Activated T-helper 17 cell treated with anti-CD3 and anti-CD28 coated beads, Interleukin-2, amount 50 U/mL, for 72 hours (primary cell): ENCODE results near the gene ATP11A. TPM values are rescaled to one million over a fixed set of nuclear protein-coding genes. Genes with fewer than 3 reads are reported as not detected.

Experiments
- ATAC-seq: fragments of 150-1000 bp; cut with Tn5 transposase; replicated peaks from 2 replicates; pipeline ENCODE4 v1.10.0; 2021; ENCODE audit warnings: mild to moderate bottlenecking, moderate library complexity
- H3K27ac Mint-ChIP-seq: one replicate; pipeline ENCODE4 v1.8.0; 2022; ENCODE audit warnings: mixed read lengths
- H3K27me3 Mint-ChIP-seq: one replicate; pipeline ENCODE4 v1.8.0; 2022; ENCODE audit warnings: mixed read lengths
- H3K36me3 Mint-ChIP-seq: one replicate; pipeline ENCODE4 v1.8.0; 2022; ENCODE audit warnings: low read depth, mild to moderate bottlenecking, mixed read lengths
- H3K4me1 Mint-ChIP-seq: one replicate; pipeline ENCODE4 v1.8.0; 2022; ENCODE audit warnings: mixed read lengths
- H3K4me3 Mint-ChIP-seq: one replicate; pipeline ENCODE4 v1.8.0; 2022; ENCODE audit warnings: mild to moderate bottlenecking, mixed read lengths
- H3K9me3 Mint-ChIP-seq: one replicate; pipeline ENCODE4 v1.8.0; 2022; ENCODE audit warnings: mixed read lengths
- total RNA-seq, 2 donors: library from RNA; stranded (reverse); gene quantifications; one replicate each; pipeline ENCODE4 v1.2.3, GENCODE V29; 2022

ATP11A gene
- total RNA-seq, 2 donors from 2014 or later: 39.7 to 48.6 TPM

DNA sequence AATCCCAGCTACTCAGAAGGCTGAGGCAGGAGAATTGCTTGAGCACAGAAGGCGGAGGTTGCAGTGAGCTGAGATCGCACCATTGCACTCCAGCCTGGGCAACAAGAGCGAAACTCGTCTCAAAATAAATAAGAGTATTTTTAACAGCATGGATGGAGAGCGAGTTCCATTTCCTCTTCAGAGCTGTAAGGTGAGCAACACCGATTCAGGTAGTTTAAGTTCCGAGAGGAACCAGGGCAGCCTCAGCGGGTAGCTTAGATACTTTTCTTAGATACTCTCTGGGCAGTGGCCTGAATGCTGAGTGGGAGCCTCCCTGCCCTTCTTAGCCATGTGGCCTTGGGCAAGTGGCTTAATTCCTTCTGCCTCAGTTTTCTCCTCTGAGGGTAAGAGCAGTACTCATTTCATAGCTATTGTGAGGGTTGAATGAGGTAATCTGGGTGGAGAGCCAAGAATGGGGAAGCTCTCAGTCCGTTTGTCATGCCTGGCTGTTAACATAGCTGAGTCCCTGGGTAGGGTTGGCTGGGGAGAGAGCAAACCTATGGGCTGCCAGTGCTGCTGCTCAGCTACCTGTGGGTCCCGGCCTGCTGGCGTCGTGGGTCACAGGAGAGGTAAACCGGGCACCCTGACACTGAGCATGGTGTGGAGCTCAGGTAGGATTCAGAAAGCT lies 4.1 kb downstream of the ATP11A start:
- no peak overlapping the region for H3K27ac Mint-ChIP-seq
- ATAC-seq: no peak
- no peaks in the 10 kb centered on the region for H3K27me3 Mint-ChIP-seq

DNA sequence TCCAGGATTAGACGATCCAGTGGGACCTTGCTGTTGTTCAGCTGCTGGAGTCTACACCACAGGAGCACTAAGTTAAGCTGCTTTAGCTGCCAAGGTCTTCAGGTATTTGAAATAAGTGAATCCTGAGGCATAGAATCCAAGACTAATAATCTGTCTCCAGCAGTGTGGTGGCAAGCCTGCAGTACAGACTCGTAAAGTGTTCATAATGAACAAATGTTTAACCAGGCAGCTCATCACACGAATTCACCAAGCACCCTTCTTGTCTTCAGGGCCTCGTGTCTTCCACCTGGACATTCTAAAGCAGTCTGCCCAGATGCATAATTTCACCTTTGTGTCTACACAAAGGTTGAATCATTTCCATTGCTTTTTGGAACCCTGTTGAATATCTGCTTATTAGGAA lies 5.3 kb downstream of the ATP11A start:
- Mint-ChIP-seq H3K36me3 (peaks cover 7% of the 10 kb centered on the region), H3K4me3 (no peak overlapping the region), H3K27ac (no peak overlapping the region), H3K27me3 (no peaks in the 10 kb centered on the region), H3K4me1 (peaks cover 27% of the 10 kb centered on the region), H3K9me3 (no peaks in the 10 kb centered on the region)
- ATAC-seq: no peak

More for the DNA sequence above, 4.1 kb downstream of the ATP11A start:
- peaks cover 28% of the 10 kb centered on the region for H3K4me1 Mint-ChIP-seq
- H3K36me3 Mint-ChIP-seq: peaks cover 7% of the 10 kb centered on the region
- H3K9me3 Mint-ChIP-seq: no peaks in the 10 kb centered on the region
- H3K4me3 Mint-ChIP-seq: no peak overlapping the region

DNA sequence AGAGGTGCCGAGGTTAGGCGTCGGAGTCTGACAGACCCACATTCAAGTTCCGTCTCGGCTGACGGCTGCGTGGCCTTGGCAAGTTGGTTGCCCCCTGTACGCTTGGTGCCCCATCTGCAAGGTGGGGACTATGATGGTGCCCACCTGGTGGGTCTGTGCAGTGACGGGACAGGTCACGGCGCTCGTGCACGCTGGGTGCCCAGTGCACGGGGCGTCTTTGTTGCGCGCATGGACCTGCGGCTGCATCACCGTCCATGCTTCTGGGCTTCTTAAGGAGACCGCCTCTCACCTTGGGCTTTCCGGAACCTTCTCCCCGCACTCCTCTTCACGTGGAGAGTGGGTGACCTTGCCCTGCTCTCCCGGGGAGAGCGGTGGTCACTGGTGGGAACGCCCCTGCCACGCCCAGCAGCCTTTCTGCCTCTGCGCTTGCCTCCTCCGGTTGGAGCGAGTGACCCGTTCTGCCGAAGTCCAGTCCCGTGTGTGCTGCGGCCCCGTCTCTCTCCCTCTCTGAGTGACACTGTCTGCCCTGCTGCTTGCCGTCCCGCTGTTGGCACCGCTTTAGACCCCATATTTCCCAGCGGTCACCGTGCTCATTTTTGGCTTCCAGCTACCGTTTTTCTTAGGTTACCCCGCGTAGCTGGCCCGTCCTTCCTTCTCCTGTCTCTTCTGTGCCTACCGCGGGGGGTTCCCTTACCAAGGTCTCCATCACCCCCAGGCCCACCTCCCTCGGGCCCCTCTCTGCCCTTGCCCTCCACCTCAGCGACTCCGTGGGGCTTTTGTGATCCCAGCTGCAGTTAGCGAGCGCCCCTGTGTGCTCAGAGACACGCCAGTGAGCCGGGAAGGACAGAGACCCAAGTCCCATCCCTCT lies 6.4 kb downstream of the ATP11A start:
- ATAC-seq: no peak
- no peak overlapping the region for H3K27ac Mint-ChIP-seq
- H3K4me1 Mint-ChIP-seq: peaks cover 27% of the 10 kb centered on the region
- no peak overlapping the region for H3K4me3 Mint-ChIP-seq
- no peaks in the 10 kb centered on the region for H3K27me3 Mint-ChIP-seq
- no peaks in the 10 kb centered on the region for H3K9me3 Mint-ChIP-seq
- H3K36me3 Mint-ChIP-seq: peaks cover 7% of the 10 kb centered on the region

DNA sequence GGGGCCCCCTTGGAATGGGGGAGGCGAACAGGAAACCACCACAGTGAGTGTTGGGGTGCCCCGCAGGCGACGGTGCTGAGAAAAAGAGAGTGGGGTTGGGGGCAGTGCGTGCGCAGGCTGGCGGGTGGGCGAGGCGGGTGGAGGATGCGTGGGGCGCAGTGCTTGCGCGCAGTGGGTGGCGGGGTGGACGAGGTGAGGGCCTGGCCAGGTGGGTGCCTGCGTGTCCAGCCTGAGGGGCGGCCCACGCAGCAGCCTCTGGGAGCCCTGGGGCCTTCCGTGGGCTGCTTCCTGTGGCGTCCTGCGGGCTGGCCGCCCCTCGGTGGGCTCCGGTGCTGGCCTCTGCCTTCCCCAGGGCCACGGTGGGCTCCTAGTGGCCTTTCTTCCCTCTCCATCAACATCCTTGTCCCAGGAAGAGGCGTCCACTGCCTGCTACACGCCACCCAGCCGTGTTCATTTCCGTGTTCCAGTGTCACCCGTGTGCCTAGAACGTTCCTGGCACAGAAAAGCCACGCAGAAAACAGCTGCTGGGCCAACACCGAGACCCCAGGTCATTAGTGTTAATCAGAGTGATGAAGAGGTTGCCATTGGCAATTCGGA lies 7.1 kb downstream of the ATP11A start:
- Mint-ChIP-seq H3K4me3 (no peak overlapping the region), H3K4me1 (peaks cover 22% of the 10 kb centered on the region), H3K27me3 (no peaks in the 10 kb centered on the region), H3K9me3 (no peaks in the 10 kb centered on the region), H3K36me3 (peaks cover 7% of the 10 kb centered on the region), H3K27ac (no peak overlapping the region)
- no peak for ATAC-seq

DNA sequence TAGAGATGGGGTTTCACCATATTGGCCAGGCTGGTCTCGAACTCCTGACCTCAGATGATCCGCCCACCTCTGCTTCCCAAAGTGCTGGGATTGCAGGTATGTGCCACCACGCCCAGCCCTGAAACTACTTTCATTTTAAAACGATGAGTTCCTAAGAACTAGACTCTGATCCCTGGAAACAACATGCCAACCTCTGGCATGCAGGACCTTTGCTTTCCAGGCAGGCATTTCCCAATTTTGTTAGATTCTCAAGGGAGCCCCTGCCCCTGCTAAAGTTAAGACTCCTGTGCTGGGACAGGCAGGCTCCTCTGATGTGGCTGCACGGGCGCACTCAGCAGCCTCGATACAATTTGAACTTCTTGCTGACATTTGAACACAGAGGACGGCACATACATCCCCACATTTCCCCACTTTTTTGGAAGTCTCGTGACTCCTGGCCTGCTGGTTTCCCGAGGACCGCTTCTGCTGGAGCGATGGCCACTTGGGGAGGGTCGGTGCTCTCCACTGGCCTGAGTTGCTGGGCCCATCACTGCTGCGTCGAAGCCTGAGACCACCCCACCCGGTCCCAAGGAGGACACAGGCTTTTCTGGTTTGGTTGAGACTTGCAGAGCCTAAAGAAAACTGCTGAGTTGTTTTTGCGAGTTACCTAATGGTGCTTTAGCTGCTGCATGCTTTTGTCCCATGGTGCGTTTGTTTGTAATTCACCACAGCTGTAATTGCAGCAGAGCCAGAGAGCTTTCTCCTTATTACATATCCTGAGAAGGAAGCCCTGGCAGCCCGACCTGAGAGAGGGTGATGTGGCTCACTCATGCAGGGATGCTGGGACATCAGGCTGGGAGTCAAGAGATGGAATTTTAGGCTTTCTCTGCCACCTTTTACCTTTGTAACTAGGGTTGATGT lies 8.2 kb downstream of the ATP11A start:
- H3K9me3 Mint-ChIP-seq: no peaks in the 10 kb centered on the region
- H3K4me3 Mint-ChIP-seq: no peak overlapping the region
- peaks cover 7% of the 10 kb centered on the region for H3K36me3 Mint-ChIP-seq
- peaks cover 16% of the 10 kb centered on the region for H3K4me1 Mint-ChIP-seq
- H3K27ac Mint-ChIP-seq: no peak overlapping the region
- ATAC-seq: no peak
- H3K27me3 Mint-ChIP-seq: no peaks in the 10 kb centered on the region

DNA sequence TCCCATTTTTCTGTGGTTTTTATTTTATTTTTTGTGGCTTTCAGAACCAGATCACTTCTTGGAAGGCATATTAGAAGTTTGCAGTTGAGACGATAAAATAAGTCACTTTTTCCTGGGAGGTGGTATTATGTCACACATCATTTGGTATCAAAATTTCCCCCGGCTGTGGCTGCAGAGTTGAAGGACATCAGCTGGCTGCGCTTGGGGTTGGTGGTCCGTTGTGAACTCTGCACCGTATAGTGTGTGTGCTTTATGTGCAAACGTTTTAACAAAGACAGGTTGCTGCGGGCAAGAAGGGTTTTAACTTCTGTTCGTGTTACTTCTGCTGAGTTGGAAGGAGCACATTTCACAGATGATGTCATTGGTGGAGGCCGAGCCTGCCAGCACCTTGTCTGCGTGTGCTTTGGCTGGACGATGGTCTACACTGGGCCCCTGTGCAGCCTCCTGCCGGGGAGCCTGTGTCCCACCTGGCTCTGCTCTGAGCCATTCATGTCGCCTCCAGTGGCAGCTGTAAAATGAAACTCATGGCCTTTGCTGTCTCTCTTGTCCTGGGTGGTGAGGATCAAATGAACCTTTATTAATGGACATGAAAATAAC lies 9.6 kb downstream of the ATP11A start:
- no peaks in the 10 kb centered on the region for H3K9me3 Mint-ChIP-seq
- no peak overlapping the region for H3K27ac Mint-ChIP-seq
- H3K27me3 Mint-ChIP-seq: no peaks in the 10 kb centered on the region
- no peak overlapping the region for H3K4me3 Mint-ChIP-seq
- H3K36me3 Mint-ChIP-seq: peaks cover 7% of the 10 kb centered on the region
- peaks cover 18% of the 10 kb centered on the region for H3K4me1 Mint-ChIP-seq
- ATAC-seq: no peak

DNA sequence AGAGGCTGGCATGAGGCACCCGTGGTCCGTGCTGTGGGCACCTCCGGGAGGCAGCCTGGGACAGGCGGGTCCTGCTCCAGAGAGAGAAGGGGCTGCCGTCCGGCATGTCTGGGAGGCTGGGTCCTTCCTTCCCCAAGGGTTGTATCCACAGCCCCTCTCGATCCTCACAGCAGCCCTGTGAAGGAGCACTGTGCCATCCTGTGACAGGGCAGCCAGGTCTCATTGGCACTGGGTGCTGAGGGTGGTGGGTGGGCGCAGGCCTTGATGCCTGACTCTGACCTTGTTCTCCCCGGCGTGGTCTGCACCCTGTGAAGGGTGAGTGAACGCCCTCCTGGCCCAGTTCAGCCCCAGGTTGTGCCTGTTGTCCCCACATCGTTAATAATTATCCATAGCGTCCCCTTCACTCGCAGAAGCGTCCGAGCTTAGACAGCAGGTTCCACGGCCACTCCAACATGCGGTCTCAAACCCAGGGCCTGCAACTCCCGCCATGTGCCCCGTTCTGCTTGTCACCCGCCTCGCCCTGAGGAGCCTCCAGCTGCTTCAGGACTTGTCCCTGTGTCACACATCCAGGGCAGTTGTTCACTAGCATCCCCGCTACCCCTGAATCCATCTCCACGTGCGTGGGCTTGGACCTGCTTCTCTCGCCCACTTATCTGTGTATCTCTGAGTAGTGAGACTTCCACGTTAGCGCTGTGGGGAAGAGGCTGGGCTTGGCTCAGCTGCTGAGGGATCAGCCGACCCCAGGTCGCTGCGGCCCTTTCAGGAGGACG lies 10.6 kb downstream of the ATP11A start:
- Mint-ChIP-seq H3K4me3 (no peak overlapping the region), H3K27ac (no peak overlapping the region), H3K36me3 (peaks cover 7% of the 10 kb centered on the region), H3K4me1 (peaks cover 19% of the 10 kb centered on the region), H3K27me3 (no peaks in the 10 kb centered on the region), H3K9me3 (no peaks in the 10 kb centered on the region)
- no peak for ATAC-seq

DNA sequence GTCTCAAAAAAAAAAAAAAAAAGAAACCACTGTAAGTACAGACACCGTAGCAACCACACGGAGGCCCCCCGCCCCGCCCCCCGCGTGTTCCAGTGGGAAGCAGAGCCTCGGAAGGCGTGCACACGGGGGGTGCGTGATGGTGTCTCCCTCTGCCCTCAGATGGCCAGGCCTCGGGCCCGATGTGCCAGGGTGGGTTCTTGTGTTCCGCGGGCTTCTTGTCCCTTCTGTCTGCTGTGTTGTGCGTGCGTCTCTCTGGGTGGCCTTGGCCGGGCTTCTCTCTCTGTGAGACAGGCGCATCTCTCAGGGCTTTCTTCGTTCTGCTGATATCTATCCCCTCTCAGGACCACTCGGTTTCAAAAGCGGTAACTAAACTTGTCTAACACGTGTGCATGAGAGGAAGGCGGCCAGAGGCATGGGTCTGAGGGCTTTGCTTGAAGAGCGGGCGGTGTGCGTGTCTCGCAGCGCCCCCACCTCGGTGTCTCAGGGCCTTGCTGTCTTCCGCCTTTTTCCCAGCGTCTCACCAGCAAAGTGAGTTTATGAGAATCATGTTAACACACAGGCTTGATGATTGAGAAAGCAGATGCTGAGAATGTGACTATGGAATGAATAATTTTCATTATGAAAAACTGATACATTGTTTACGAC lies 12.6 kb downstream of the ATP11A start:
- H3K27ac Mint-ChIP-seq: no peak overlapping the region
- H3K27me3 Mint-ChIP-seq: no peaks in the 10 kb centered on the region

DNA sequence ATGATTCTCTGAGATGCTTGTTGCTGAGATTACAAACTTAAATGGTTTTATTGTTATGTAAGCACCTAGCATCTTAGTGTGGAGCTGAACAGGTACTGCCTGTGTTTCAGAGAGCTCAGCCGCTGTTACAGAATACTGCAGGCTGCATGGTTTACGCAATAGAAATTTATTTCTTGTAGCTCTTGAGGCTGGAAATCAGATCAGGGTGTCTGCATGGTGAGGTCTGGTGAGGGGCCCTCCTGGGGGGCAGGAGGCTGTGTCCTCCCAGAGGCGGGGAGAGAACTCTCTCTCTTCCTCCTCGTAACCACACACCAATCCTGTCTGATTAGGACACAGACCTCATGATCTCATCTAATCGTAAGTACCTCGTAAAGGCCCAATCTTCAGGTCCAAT lies 13.1 kb downstream of the ATP11A start:
- ATAC-seq: no peak
- H3K4me1 Mint-ChIP-seq: peaks cover 28% of the 10 kb centered on the region
- no peaks in the 10 kb centered on the region for H3K9me3 Mint-ChIP-seq
- no peak overlapping the region for H3K27ac Mint-ChIP-seq
- H3K4me3 Mint-ChIP-seq: no peak overlapping the region
- no peaks in the 10 kb centered on the region for H3K27me3 Mint-ChIP-seq
- H3K36me3 Mint-ChIP-seq: peaks cover 3% of the 10 kb centered on the region

More for the DNA sequence above, 12.6 kb downstream of the ATP11A start:
- H3K4me1 Mint-ChIP-seq: peaks cover 28% of the 10 kb centered on the region
- no peak for ATAC-seq
- H3K9me3 Mint-ChIP-seq: no peaks in the 10 kb centered on the region
- no peak overlapping the region for H3K4me3 Mint-ChIP-seq
- peaks cover 7% of the 10 kb centered on the region for H3K36me3 Mint-ChIP-seq

DNA sequence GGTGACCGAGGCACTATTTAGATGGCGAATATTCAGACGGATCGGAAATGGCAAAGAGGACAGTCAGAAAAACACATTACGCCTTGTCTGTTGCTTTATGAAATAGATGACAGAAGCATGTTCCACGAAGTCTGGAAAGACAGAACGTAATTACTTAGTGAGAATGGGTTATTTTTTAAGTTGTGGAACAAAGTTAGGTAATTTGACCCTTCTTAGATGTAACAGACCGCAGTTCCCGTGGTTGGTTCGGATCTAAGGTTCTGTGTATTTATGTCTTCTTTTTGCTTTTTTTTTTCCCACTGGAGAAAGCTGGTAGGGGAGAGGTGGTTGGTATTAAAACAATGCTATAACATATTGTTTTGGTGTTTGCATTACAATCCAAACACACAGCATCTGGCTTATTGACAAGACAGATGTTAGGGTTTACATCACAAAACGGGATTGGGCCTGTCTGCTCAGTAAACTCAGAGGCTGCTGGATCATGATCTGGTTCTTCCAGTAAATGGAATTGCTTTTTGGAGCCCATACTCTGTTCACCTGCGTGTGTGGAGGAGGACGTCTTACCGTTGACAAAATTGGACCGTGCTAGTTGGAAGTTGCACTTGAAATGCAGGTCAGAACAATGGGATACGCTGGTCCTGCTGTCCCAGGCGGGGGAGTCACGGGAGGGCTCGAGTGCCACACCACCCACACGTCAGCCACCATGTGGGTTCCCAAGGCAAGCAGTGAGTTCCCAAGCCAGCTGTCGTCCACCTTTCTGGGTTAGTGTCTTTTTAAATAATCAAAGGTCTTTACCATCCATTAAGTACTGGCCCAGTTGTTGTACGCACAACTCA lies 13.8 kb downstream of the ATP11A start:
- ATAC-seq: no peak
- no peaks in the 10 kb centered on the region for H3K9me3 Mint-ChIP-seq
- H3K36me3 Mint-ChIP-seq: no peaks in the 10 kb centered on the region
- H3K4me3 Mint-ChIP-seq: peak overlapping the region; percentile 46
- H3K27ac Mint-ChIP-seq: peak overlapping the region; percentile 10
- peaks cover 28% of the 10 kb centered on the region for H3K4me1 Mint-ChIP-seq
- no peaks in the 10 kb centered on the region for H3K27me3 Mint-ChIP-seq

DNA sequence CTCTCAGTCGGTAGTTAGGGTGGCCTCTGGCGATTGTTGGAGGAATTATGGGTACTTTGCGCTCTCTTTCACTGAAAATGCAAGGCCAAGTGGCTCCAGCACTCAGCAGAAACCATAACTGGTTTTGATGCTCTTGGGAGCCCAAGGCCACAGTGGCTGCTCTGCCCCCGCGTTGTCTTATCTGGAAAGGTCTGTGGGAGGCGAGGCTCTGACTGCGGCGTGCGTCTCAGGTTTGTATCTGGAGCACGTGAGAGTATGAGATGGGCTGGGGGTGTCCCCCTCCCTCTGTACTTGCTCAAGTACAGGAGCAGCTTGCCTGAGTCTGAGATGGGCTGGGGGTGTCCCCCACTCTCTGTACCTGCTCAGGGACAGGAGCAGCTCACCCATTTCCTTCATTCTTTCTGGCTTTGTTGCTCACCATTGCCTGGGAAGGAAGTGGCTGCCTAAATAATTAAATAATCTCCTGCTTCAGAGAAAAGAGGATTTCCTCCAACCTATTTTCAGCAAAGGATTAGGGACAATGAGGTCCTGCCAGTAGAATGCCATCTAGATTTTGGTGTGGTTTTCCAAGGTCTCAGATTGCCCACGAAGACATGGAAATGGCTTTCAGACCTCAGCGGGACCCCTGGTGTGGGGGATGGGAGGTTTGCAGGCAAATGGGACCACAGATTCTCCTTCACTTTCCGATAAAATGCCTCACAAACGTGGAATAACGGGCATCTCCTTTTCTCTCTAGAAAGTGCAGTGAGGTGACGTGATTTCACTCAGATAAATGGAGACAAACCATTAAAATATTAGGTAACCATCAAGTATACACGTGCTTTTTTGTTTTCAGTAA lies 14.7 kb downstream of the ATP11A start:
- Mint-ChIP-seq H3K9me3 (no peaks in the 10 kb centered on the region), H3K27ac (peak overlapping the region; percentile 10), H3K36me3 (no peaks in the 10 kb centered on the region), H3K27me3 (no peaks in the 10 kb centered on the region), H3K4me1 (peaks cover 28% of the 10 kb centered on the region), H3K4me3 (peak overlapping the region; percentile 46)
- ATAC-seq: peak; percentile 87

DNA sequence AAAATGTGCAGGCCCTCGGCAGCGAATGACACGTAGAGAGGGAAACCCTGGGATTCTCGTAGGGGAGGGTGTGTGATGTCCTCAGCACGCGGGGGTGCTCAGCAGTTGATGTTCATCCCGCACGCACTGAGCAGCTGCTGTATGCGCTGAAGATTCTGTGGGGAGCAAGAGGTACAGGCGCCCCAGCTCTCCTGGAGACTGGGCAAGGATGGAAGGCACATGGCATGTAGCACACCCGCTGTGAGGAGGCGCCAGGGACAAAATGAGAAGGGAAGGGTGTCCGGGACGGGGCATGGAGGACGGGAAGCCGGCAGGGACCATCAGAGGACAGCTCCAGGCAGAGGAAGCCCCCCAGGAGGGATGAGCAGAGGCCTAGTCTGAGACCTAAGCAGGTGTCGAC lies 15.4 kb downstream of the ATP11A start:
- H3K4me1 Mint-ChIP-seq: peaks cover 28% of the 10 kb centered on the region
- H3K9me3 Mint-ChIP-seq: no peaks in the 10 kb centered on the region
- H3K27ac Mint-ChIP-seq: no peak overlapping the region
- H3K27me3 Mint-ChIP-seq: no peaks in the 10 kb centered on the region
- no peak for ATAC-seq
- no peaks in the 10 kb centered on the region for H3K36me3 Mint-ChIP-seq
- H3K4me3 Mint-ChIP-seq: no peak overlapping the region
